SHP77 (cell line): ENCODE measurements around the gene CDHR3.
"Not testable (repeated sequence)": the region's sequence is repeated elsewhere in the genome, so short reads cannot be mapped to it uniquely, and the experiment has no call there.

Experiments
- DNase-seq, 2 experiments: peaks; one replicate each; lab custom pipeline; 2025; lab: John Stamatoyannopoulos, UW

CDHR3 gene

GRCh38 chr7:105958012-105958411 is 5.1 kb upstream of the CDHR3 start:
- DNase-seq: no peak

GRCh38 chr7:105962353-105962752 is 711 bp upstream of the CDHR3 start:
- DNase-seq: no peak

DNA sequence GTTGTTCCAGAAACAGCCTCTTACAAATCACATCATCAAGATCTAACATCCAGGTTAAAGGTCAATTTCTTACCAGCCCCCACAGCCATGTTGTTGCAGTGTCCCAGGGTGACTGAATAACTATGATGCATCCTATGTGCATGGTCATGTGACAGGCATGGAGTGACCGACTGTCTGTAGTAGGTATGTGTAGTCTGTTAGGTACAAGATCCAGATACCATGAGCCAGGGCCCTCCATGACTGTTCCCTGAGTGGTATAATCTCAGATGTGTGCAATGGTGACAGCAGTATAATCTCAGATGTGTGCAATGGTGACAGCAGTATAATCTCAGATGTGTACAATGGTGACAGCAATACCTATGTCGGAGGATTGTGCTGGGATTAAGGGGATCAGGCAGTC is 8.8 kb downstream of the CDHR3 start:
- no peak for DNase-seq

DNA sequence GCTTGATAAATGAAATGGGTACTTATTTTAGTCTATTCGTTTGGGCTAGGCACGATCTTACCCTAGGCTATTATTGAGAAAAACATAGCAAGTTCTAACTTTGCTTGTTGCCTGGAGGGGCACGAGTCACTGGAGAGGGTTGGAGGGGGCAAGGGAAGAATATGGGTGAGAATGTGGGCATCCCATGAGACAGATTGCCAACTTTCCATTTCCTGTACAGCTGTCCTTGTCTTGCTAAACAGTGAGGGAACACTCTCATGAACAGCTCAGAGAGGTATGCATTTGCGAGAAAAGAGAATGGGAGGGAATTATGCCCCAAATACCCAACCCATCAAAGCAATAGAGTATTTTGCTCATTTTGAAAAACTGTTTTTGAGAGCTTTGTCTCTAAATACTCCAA is 9.2 kb downstream of the CDHR3 start:
- no peak for DNase-seq

GRCh38 chr7:105974471-105974870 is 11.4 kb downstream of the CDHR3 start:
- DNase-seq: no peak

DNA sequence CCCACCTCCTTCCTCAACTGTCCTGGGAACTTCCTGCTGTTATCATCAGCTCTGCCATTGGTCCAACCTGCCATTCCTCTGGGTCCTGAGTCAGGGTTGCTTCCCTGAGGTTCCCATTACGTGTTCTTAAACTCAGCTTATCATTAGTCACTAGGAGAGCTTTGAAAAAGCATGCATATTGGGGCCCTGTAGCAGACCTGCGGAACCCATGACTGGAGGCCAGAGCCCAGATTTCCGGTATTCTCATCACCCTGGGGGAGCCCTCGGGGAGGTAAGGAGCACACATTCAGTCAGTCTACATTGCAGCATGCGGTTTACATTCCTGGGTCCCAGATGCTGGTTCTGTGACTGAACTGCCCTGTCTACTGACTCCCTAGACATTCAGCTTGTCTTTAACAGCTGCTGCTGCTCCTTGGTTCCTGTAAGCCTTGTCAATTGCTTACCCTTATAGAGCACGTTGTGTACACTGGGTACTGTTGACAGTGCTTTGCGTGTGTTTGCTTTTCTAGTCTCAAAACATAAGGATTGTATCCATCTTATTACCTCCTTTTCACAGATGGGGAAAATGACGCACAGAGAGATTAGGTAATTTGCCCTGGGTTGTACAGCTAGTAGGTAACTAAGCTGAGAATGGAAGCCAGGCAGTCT is 12.8 kb downstream of the CDHR3 start:
- peak; percentile 8 to 42 for DNase-seq

DNA sequence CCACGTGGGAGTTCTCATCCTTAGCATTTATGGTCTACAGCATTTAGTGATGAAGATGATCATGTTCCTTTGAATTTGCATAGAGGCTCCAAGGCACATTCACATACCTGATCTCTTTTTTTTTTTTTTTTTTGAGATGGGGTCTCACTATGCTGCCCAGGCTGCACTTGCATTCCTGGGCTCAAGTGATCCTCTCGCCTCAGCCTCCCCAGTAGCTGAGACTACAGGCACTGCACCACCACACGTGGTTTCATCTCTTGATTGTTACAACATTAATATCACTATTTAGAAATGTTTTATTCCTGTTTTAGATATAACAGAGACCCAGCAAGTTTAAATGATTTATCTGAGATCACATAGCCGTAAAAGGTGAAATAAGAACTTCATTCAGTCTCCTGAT is 13.8 kb downstream of the CDHR3 start:
- DNase-seq: no peak

- DNase-seq: no peak
Measured at GRCh38 chr7:105978035-105978434, 15.0 kb downstream of the CDHR3 start.

GRCh38 chr7:105978974-105979373 is 15.9 kb downstream of the CDHR3 start:
- DNase-seq: no peak

DNA sequence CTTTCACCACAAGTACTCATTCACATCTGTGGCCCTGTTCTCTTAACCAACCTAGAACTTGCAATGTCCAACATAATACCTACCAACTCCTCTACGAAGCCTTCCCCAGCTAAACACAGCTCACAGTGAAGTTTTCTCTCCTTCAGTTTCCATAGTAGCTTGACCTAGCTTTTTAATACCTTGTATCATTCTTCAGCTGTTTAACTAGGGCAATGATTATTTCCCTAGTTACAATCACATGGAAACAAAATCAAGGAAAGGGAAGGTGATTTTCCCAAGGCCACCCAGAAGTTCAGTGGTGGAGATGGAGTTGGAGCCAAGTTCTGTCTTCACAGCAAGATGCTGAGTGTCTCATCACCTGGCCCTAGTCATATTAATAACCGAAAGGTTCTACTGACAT is 16.3 kb downstream of the CDHR3 start:
- DNase-seq: no peak

DNA sequence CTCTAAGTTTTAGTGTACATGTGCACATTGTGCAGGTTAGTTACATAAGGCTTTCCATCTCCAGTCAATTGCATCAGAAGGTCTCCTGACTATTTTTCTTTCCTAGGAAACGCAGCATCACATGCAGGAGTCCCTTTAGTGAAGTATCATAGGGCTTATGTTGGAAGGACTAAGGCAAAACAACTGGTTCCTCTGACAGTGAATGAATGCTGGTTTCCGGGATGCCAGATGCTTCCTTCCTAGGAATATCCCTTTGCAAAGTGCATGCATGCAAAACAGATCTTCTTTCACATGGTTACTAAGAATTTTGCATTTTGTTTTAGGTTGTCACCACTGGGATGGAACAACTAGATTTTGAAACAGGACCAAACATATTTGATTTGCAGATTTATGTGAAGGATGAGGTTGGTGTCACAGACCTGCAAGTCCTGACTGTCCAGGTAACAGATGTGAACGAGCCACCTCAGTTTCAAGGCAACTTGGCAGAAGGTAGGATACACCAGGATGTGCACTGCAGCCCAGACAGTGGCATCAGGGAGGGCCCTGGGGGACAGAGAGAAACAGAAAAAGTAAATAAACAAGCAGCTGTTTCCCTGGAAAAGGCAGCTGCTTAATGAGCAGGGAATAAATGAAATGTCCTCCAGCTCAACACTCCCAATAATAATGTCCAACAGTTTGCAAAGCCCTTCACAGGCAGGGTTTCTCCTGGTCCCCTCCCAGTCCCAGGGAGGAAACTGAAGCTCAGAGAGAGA is 17.8 kb downstream of the CDHR3 start:
- peak in 1 of 2 experiments; percentile 12 for DNase-seq

- DNase-seq: no peak
Measured at GRCh38 chr7:105982388-105982787, 19.3 kb downstream of the CDHR3 start.

DNA sequence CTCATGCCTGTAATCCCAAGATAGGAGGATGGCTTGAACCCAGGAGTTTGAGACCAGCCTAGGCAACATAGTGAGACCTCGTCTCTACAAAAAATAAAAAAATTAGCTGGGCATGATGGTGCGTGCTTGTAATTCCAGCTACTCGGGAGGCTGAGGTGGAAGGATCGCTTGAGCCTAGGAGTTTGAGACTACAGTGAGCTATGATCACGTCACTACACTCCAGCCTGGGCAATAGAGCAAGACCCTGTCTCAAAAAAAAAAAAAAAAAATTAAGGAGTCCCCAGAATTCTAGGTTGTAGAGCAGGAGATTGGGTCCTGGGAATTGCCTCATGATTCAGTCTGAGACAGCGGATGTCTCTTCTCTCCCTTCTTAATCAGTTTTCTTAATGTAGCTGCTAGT is 21.7 kb downstream of the CDHR3 start:
- not testable (repeated sequence) for DNase-seq

DNA sequence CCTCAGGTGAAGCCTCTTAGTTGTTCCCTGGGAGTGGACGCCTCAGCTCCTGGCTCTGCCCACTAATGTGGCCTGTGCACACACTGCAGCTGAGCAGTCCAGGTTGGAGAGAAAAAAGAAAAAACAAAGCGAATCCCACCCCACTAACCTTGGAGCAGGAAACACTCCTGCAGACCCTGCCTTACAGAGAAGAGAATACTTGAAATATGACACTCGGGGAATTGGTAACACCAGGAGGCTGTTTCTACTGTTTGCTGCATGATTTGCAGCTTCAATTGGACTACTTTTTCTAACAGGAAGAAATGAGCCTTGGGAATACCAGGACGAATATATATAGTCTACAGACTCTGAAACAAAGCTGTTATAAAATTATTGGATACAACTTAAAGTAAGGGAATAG is 22.2 kb downstream of the CDHR3 start:
- DNase-seq: no peak

GRCh38 chr7:105985672-105986215 is 22.7 kb downstream of the CDHR3 start:
- no peak for DNase-seq

GRCh38 chr7:105987046-105987445 is 24.0 kb downstream of the CDHR3 start:
- no peak for DNase-seq

DNA sequence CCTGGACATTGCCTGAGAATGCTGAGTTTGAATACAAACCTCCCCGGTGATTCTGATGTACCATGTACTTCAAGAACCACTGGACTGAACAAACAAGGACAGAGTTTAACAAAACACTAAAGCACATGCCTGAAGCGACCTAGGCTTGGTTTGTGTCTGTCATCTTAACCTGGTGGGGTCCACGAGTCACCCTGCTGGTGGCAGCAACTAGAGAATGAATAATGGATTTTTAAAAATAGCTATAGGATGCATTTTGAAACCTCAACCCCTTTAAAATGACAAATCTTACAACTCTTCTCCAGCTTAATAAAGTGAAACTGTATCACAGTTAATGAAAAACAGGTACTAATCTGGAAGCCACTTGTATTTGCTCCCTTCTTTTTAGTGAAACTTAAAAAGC is 25.2 kb downstream of the CDHR3 start:
- no peak for DNase-seq

DNA sequence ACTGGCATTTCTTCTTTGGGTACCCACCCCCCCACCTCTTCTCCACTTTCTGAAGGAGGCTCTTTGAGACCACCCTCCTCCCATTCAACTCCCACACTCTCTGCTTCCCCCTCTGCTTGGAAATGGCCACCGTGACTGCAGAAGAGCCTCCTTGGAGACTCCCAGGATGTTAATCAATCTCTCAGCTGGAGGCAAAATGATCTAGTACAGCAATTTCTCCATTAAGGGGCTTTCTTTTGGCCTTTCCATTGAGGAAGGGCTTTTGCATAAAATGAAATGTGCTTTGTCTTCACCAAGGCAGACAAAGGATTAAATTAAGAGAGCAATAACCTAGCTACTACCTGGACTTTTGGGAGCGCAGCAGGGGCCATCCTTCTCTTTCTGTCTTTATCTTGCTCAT is 26.1 kb downstream of the CDHR3 start:
- no peak for DNase-seq

DNA sequence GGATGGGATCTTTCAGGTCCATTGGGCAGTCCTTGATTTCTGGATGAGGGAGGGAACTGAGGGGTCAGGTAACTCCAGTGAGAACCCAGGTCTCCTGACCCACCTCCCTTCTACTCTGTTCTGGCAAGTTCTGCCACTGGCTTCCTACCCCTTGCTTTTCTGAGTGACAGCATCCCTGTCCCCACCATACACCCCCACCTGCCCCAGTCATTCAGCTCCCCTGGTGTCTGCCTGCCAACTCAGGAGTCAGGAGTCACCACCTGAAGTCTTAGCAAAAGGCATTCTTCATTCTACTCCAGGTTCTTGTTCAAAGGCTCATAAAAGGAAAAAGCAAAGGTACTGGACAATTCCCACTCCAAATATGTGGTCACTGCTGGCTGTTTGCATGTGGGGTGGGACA is 26.6 kb downstream of the CDHR3 start:
- DNase-seq: no peak

DNA sequence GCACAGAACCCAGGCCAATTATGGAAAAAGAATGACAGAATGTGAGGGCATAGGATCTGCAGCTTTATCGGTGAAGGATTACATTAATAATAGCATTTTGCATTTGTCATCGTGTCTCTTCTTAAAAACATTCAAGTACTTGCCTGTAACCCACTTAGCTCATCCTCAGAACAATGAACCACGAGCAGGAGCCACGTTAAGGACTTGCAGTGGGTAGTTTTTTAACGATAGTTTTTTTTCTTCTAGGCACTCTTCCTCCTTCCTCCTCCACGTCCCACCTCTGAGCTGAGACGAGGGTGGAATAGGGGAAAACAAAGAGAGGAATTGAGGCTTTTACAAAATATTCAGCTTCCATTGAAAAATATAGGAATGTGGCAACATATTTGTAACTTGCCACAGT is 27.1 kb downstream of the CDHR3 start:
- DNase-seq: no peak

GRCh38 chr7:105990727-105991453 is 27.8 kb downstream of the CDHR3 start:
- DNase-seq: no peak

GRCh38 chr7:105992905-105993304 is 29.8 kb downstream of the CDHR3 start:
- DNase-seq: no peak
